OCI-LY3 (cell line): ENCODE measurements around the gene PANX2.

Source experiments
- CTCF ChIP-seq: fragments of 200-600, 300-600 bp; sonication (generic); IDR thresholded peaks from 2 replicates; pipeline ENCODE4 v1.5.1; 2014; ENCODE audit warnings: antibody characterized with exemption, low read length, low read depth
- EZH2phosphoT487 ChIP-seq: fragments of 200-600 bp; shearing (Covaris generic); IDR thresholded peaks from 2 replicates; pipeline ENCODE4 v1.6.1; 2018; ENCODE audit warnings: antibody characterized with exemption, mixed run types, low read depth

- TF ChIP-seq CTCF (no peak), EZH2phosphoT487 (no peak)
Measured at GRCh38 chr22:50193621-50194020, 23.1 kb downstream of the PANX2 start.
